ENCODE data around the gene UBD. TPM values are rescaled to one million over a fixed set of nuclear protein-coding genes. Genes with fewer than 3 reads are reported as not detected.

The UBD gene
- total RNA-seq, 4 donors from 2014 or later = 0.36 TPM; not detected in 3

DNA sequence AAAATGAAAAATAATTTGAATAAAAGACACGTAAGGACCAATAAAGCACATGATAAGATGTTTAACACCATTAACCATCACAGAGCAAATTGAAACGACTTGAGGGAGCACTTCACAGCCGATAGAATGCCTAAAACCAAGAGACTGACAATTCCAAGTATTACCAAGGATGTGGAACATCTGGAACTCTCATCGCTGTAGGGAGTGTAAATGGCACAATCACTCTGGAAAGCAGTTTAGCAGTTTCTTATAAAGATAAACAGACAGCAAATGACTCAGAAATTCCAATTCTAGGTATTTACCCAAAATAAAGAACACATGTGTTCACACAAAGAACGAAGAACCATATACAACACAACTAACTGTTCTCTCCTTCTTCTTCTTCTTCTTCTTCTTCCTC is 8.5 kb upstream of the UBD start:
- intact Hi-C loops (cut with DNase I; ENCODE audit: low total_unique reads) = no loop called here
- no peak for DNase-seq (ENCODE audit: low spot score in 2 of 2)
- WGBS, 2 donors = 55 to 67% methylated on average over 5 of the region's 5 CpGs
- no peak overlapping the region for H3K4me3 ChIP-seq (ENCODE audit: low read depth, poor library complexity, severe bottlenecking)
- no peak for TF ChIP-seq CTCF (IDR thresholded peaks at IDR 0.05)
- no peak for TF ChIP-seq POLR2A (IDR thresholded peaks at IDR 0.05)

GRCh38 chr6:29567541-29567940 is 8.0 kb upstream of the UBD start:
- no peak for DNase-seq (ENCODE audit: low spot score in 2 of 2)
- no peak overlapping the region for H3K4me3 ChIP-seq (ENCODE audit: low read depth, poor library complexity, severe bottlenecking)
- intact Hi-C loops (cut with DNase I; ENCODE audit: low total_unique reads) = no loop called here
- TF ChIP-seq CTCF (IDR thresholded peaks at IDR 0.05) (no peak), POLR2A (IDR thresholded peaks at IDR 0.05) (no peak)
- 46 to 47% methylated on average over 2 of the region's 2 CpGs for WGBS, 2 donors

DNA sequence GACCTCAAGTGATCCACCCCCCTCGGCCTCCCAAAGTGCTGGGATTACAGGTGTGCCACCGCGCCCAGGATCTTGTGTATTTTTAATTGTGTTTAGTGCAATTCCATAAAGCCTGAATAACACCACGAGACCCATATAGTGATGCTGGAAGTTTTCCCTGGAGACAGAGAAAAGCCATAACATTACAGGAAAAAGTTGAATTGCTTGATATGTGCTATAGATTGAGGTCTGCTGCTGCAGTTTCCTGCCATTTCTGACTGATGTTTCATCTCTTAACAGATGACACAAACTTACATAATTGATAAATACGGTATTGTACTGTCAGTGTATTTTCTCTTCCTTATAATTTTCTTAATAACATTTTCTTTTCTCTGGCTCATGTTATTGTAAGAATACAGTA is 7.3 kb upstream of the UBD start:
- 82 to 90% methylated on average over 5 of the region's 5 CpGs for WGBS, 2 donors

GRCh38 chr6:29564875-29565274 is 5.3 kb upstream of the UBD start:
- H3K4me3 ChIP-seq (ENCODE audit: low read depth, poor library complexity, severe bottlenecking) = no peak overlapping the region
- DNase-seq (ENCODE audit: low spot score in 2 of 2) = no peak
- no peak for TF ChIP-seq POLR2A (IDR thresholded peaks at IDR 0.05)
- no peak for TF ChIP-seq CTCF (IDR thresholded peaks at IDR 0.05)
- intact Hi-C loops (cut with DNase I; ENCODE audit: low total_unique reads) = no loop called here

More for the DNA sequence above, 7.3 kb upstream of the UBD start:
- no peak for DNase-seq (ENCODE audit: low spot score in 2 of 2)
- TF ChIP-seq CTCF (IDR thresholded peaks at IDR 0.05) (no peak), POLR2A (IDR thresholded peaks at IDR 0.05) (no peak)
- intact Hi-C loops (cut with DNase I; ENCODE audit: low total_unique reads) = no loop called here
- H3K4me3 ChIP-seq (ENCODE audit: low read depth, poor library complexity, severe bottlenecking) = no peak overlapping the region

GRCh38 chr6:29563435-29563965 is 4.0 kb upstream of the UBD start:
- TF ChIP-seq POLR2A (IDR thresholded peaks at IDR 0.05) (no peak), CTCF (IDR thresholded peaks at IDR 0.05) (no peak)
- no peak overlapping the region for H3K4me3 ChIP-seq (ENCODE audit: low read depth, poor library complexity, severe bottlenecking)
- no peak for DNase-seq (ENCODE audit: low spot score in 2 of 2)
- intact Hi-C loops (cut with DNase I; ENCODE audit: low total_unique reads) = no loop called here
- 73 to 79% methylated on average over 3 of the region's 3 CpGs for WGBS, 2 donors

DNA sequence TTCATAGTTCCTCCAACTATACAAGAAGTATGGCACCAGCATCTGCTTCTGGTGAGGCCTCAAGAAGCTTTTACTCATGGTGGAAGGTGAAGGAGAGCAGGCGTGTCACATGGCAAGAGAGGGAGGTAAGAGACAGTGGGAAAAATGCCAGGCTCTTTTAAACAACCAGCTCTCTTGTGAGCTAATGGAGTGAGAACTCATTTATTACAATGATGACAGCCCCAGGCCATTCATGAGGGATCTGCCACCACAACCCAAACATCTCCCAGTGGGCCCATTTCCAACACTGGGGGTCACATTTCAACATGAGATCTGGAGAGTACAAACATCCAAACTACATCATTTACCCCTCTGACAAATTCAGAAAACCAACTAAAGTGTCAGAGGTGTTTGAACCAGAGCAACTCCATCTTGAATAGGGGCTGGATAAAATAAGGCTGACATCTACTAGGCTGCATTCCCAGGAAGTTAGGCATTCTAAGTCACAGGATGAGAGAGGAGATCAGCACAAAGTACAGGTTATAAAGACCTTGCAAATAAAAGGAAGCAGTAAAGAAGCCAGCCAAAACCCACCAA is 2.2 kb upstream of the UBD start:
- intact Hi-C loops (cut with DNase I; ENCODE audit: low total_unique reads) = no loop called here
- no peak overlapping the region for H3K4me3 ChIP-seq (ENCODE audit: low read depth, poor library complexity, severe bottlenecking)
- 50 to 72% methylated on average over 1 of the region's 1 CpG for WGBS, 2 donors
- DNase-seq (ENCODE audit: low spot score in 2 of 2) = no peak
- no peak for TF ChIP-seq CTCF (IDR thresholded peaks at IDR 0.05)
- TF ChIP-seq POLR2A (IDR thresholded peaks at IDR 0.05) = no peak

Measured in lower leg skin (tissue), 4 donors.